Endodermal cell (in vitro differentiated cells): Measurements from ENCODE around the gene SLC39A9. TPM values are rescaled to one million over a fixed set of nuclear protein-coding genes. Genes with fewer than 3 reads are reported as not detected.

Experiments
- DNase-seq: peaks from one replicate; pipeline ENCODE4 v3.0.0-alpha.2; 2017
- H3K27ac ChIP-seq: 2 replicates; pipeline ENCODE4 v1.5.1; 2013; ENCODE audit warnings: mild to moderate bottlenecking, low read depth, low read length, moderate library complexity
- H3K27me3 ChIP-seq: 2 replicates; pipeline ENCODE4 v1.6.1; 2013; ENCODE audit warnings: mild to moderate bottlenecking, low read length, moderate library complexity; ENCODE audit not compliant: insufficient read depth, control insufficient read depth, poor library complexity, severe bottlenecking
- H3K36me3 ChIP-seq: 2 replicates; pipeline ENCODE4 v1.7.0; 2013; ENCODE audit warnings: mild to moderate bottlenecking, low read length, moderate library complexity; ENCODE audit not compliant: control insufficient read depth, insufficient read depth
- H3K4me1 ChIP-seq: one replicate; pipeline ENCODE4 v1.7.0; 2013; ENCODE audit warnings: low read length; ENCODE audit not compliant: control insufficient read depth, insufficient read depth
- H3K4me3 ChIP-seq: 2 replicates; pipeline ENCODE4 v1.5.1; 2013; ENCODE audit warnings: mild to moderate bottlenecking, low read length, moderate library complexity
- H3K9ac ChIP-seq: 2 replicates; pipeline ENCODE4 v1.6.1; 2013; ENCODE audit warnings: mild to moderate bottlenecking, low read length, moderate library complexity; ENCODE audit not compliant: poor library complexity, severe bottlenecking; ENCODE audit errors: extremely low read depth
- H3K9me3 ChIP-seq: 2 replicates; pipeline ENCODE4 v1.6.1; 2013; ENCODE audit warnings: mild to moderate bottlenecking, low read length, moderate library complexity; ENCODE audit not compliant: control insufficient read depth
- H3K27ac Mint-ChIP-seq: 2 replicates; pipeline ENCODE4 v1.8.0; 2020; ENCODE audit warnings: mixed read lengths
- H3K27me3 Mint-ChIP-seq: 2 replicates; pipeline ENCODE4 v1.8.0; 2021; ENCODE audit warnings: mild to moderate bottlenecking, mixed read lengths; ENCODE audit not compliant: insufficient read depth
- H3K36me3 Mint-ChIP-seq: 2 replicates; pipeline ENCODE4 v1.8.0; 2020; ENCODE audit warnings: low read depth, mixed read lengths
- H3K4me1 Mint-ChIP-seq: 2 replicates; pipeline ENCODE4 v1.8.0; 2020; ENCODE audit warnings: mixed read lengths
- H3K4me3 Mint-ChIP-seq: 2 replicates; pipeline ENCODE4 v1.8.0; 2020; ENCODE audit warnings: mild to moderate bottlenecking, moderate library complexity, mixed read lengths
- H3K9me3 Mint-ChIP-seq: 2 replicates; pipeline ENCODE4 v1.8.0; 2020; ENCODE audit warnings: mild to moderate bottlenecking, mixed read lengths
- CTCF ChIP-seq: fragments of 200-600 bp; sonication (generic); conservative IDR thresholded peaks from 2 replicates; pipeline ENCODE4 v1.5.0; 2021; ENCODE audit warnings: antibody characterized with exemption, mild to moderate bottlenecking
- WGBS, 2 experiments: methylation state at CpG; one replicate each; pipeline versions ENCODE4 v1.1.5 to v1.1.7; 2013; ENCODE audit warnings: missing lambda C conversion rate in 2 of 2, mixed read lengths in 1 of 2; ENCODE audit not compliant: insufficient coverage in 1 of 2, insufficient read length in 1 of 2; 5-methylcytosine and 5-hydroxymethylcytosine counted together
- total RNA-seq, 2 donors: library from RNA; stranded (reverse); fragmentation: NEBNext Ultra II Directional in 1 of 2; extraction: Animal tissue kit (Norgen Biotek cat#: 25700) in 1 of 2; gene quantifications; 2 replicates in 1 of 2; 3 replicates in 1 of 2; pipeline ENCODE4 v1.2.1, GENCODE V29; 2021

The SLC39A9 gene
- total RNA-seq, 2 donors from 2014 or later = 40.8 to 53.8 TPM

- Histone ChIP-seq H3K9ac (no peak overlapping the region), H3K27ac (no peak overlapping the region), H3K27me3 (no peaks in the 10 kb centered on the region), H3K36me3 (peaks cover 26% of the 10 kb centered on the region), H3K4me3 (no peak overlapping the region), H3K4me1 (no peaks in the 10 kb centered on the region), H3K9me3 (peaks cover 21% of the 10 kb centered on the region)
- no peak for TF ChIP-seq CTCF
- DNase-seq = no peak
- H3K36me3 Mint-ChIP-seq = peaks cover 36% of the 10 kb centered on the region
- H3K27me3 Mint-ChIP-seq = no peaks in the 10 kb centered on the region
- no peak overlapping the region for H3K4me3 Mint-ChIP-seq
- H3K4me1 Mint-ChIP-seq = peaks cover 2% of the 10 kb centered on the region
- peaks cover 15% of the 10 kb centered on the region for H3K9me3 Mint-ChIP-seq
- WGBS, 2 experiments = 91 to 94% methylated on average over 3 of the region's 3 CpGs
- no peak overlapping the region for H3K27ac Mint-ChIP-seq
Observed at GRCh38 chr14:69372146-69372545, 26.3 kb upstream of the SLC39A9 start.

- Histone ChIP-seq H3K27ac (no peak overlapping the region), H3K4me1 (no peaks in the 10 kb centered on the region), H3K9ac (no peak overlapping the region), H3K4me3 (no peak overlapping the region), H3K27me3 (no peaks in the 10 kb centered on the region), H3K9me3 (peaks cover 21% of the 10 kb centered on the region), H3K36me3 (peaks cover 34% of the 10 kb centered on the region)
- Mint-ChIP-seq H3K4me3 (no peak overlapping the region), H3K27me3 (no peaks in the 10 kb centered on the region), H3K36me3 (peaks cover 40% of the 10 kb centered on the region), H3K4me1 (peaks cover 2% of the 10 kb centered on the region), H3K27ac (no peak overlapping the region), H3K9me3 (peaks cover 15% of the 10 kb centered on the region)
- 97% methylated on average over 1 of the region's 1 CpG; no CpG with 5 or more reads in 1 of the 2 experiments for WGBS, 2 experiments
- no peak for DNase-seq
- no peak for TF ChIP-seq CTCF
Observed at GRCh38 chr14:69373104-69373503, 25.4 kb upstream of the SLC39A9 start.

- no peak overlapping the region for H3K27ac Mint-ChIP-seq
- no peak overlapping the region for H3K4me3 Mint-ChIP-seq
- no peak for TF ChIP-seq CTCF
- Histone ChIP-seq H3K9me3 (peaks cover 21% of the 10 kb centered on the region), H3K4me3 (no peak overlapping the region), H3K9ac (no peak overlapping the region), H3K4me1 (no peaks in the 10 kb centered on the region), H3K36me3 (peaks cover 45% of the 10 kb centered on the region), H3K27ac (no peak overlapping the region), H3K27me3 (no peaks in the 10 kb centered on the region)
- DNase-seq = no peak
- no peaks in the 10 kb centered on the region for H3K27me3 Mint-ChIP-seq
- peaks cover 40% of the 10 kb centered on the region for H3K36me3 Mint-ChIP-seq
- H3K9me3 Mint-ChIP-seq = peaks cover 15% of the 10 kb centered on the region
- H3K4me1 Mint-ChIP-seq = peaks cover 2% of the 10 kb centered on the region
Observed at GRCh38 chr14:69374235-69374634, 24.3 kb upstream of the SLC39A9 start.
